GM23248 (cell line): ENCODE measurements around the gene DPF1. TPM values are rescaled to one million over a fixed set of nuclear protein-coding genes. Genes with fewer than 3 reads are reported as not detected.

Source experiments
- DNase-seq: peaks from one replicate; pipeline ENCODE4 v3.0.0-alpha.2; 2015
- H2AFZ ChIP-seq: fragments of 200-600 bp; sonication (generic); 2 replicates; pipeline ENCODE4 v1.6.1; 2016; ENCODE audit warnings: antibody characterized with exemption
- H3F3A ChIP-seq: fragments of 200-600 bp; sonication (generic); 2 replicates; pipeline ENCODE4 v1.6.1; 2016; ENCODE audit warnings: mild to moderate bottlenecking, antibody characterized with exemption, mixed run types; ENCODE audit not compliant: insufficient read depth
- H3K27ac ChIP-seq: fragments of 200-600 bp; sonication (generic); 2 replicates; pipeline ENCODE4 v1.5.1; 2016; ENCODE audit warnings: mild to moderate bottlenecking
- H3K27me3 ChIP-seq: fragments of 200-600 bp; sonication (generic); replicated peaks from 2 replicates; pipeline ENCODE4 v1.6.1; 2016; ENCODE audit warnings: mild to moderate bottlenecking; ENCODE audit not compliant: insufficient read depth
- H3K36me3 ChIP-seq: fragments of 200-600 bp; sonication (generic); 2 replicates; pipeline ENCODE4 v1.6.1; 2016; ENCODE audit warnings: low read depth, mild to moderate bottlenecking
- H3K4me1 ChIP-seq: fragments of 200-600 bp; sonication (generic); 2 replicates; pipeline ENCODE4 v1.6.1; 2016; ENCODE audit warnings: mild to moderate bottlenecking; ENCODE audit not compliant: insufficient read depth
- H3K4me2 ChIP-seq: fragments of 200-600 bp; sonication (generic); one replicate; pipeline ENCODE4 v1.6.1; 2016; ENCODE audit warnings: mild to moderate bottlenecking; ENCODE audit not compliant: unreplicated experiment
- H3K4me3 ChIP-seq: fragments of 200-600 bp; sonication (generic); 2 replicates; pipeline ENCODE4 v1.5.1; 2016; ENCODE audit warnings: mild to moderate bottlenecking
- H3K79me2 ChIP-seq: fragments of 200-600 bp; sonication (generic); 2 replicates; pipeline ENCODE4 v1.6.1; 2016; ENCODE audit warnings: mild to moderate bottlenecking; ENCODE audit not compliant: insufficient read depth
- H3K9ac ChIP-seq: fragments of 200-600 bp; sonication (generic); 2 replicates; pipeline ENCODE4 v1.6.1; 2016; ENCODE audit warnings: mild to moderate bottlenecking
- H3K9me2 ChIP-seq: fragments of 200-600 bp; sonication (generic); 2 replicates; pipeline ENCODE4 v1.6.1; 2016; ENCODE audit warnings: mixed run types, mild to moderate bottlenecking, moderate library complexity; ENCODE audit not compliant: insufficient read depth
- H3K9me3 ChIP-seq: fragments of 200-600 bp; sonication (generic); one replicate; pipeline ENCODE4 v1.6.1; 2017; ENCODE audit warnings: low read depth
- H4K20me1 ChIP-seq: fragments of 200-600 bp; sonication (generic); 2 replicates; pipeline ENCODE4 v1.6.0; 2016; ENCODE audit not compliant: insufficient read depth
- EZH2 ChIP-seq: fragments of 200-600 bp; sonication (generic); IDR thresholded peaks from 2 replicates; pipeline ENCODE4 v1.6.1; 2018; ENCODE audit warnings: antibody characterized with exemption, mild to moderate bottlenecking; ENCODE audit not compliant: insufficient read depth, poor library complexity, severe bottlenecking
- EZH2phosphoT487 ChIP-seq: fragments of 200-600 bp; sonication (generic); IDR thresholded peaks from 2 replicates; pipeline ENCODE4 v1.6.1; 2018; ENCODE audit warnings: antibody characterized with exemption, moderate library complexity, mild to moderate bottlenecking, low read depth; ENCODE audit not compliant: insufficient read depth
- WGBS, 2 experiments: methylation state at CpG; one replicate each; pipeline ENCODE4 v1.1.6; 2015 to 2017; ENCODE audit warnings: low lambda C conversion rate in 2 of 2, low coverage in 1 of 2; ENCODE audit errors: missing lambda C conversion rate in 2 of 2; 5-methylcytosine and 5-hydroxymethylcytosine counted together
- in situ Hi-C: fragments of 300-500 bp; cut with MboI; formaldehyde crosslinking; loops from 2 replicates; pipeline ENCODE4 v1.15.0; 2020
- polyA plus RNA-seq: library from polyadenylated mRNA; unstranded; fragments of >200 nt; fragmentation: Nextera tagmentation; extraction: Ambion mirVana; gene quantifications from 2 replicates; pipeline ENCODE4 v1.2.1, GENCODE V29; 2016
- total RNA-seq: library from RNA; depleted of rRNA; stranded (reverse); fragments of >200 nt; shearing (Covaris generic); gene quantifications from 2 replicates; pipeline ENCODE4 v1.2.3, GENCODE V29; 2014

The DPF1 gene
- total and polyA plus RNA-seq, 2 experiments from 2014 or later, result 1.5 to 5.2 TPM

- H2AFZ ChIP-seq, result no peak overlapping the region
- H3K27ac ChIP-seq, result no peak overlapping the region
- no peak overlapping the region for H3K4me3 ChIP-seq
- H3K4me1 ChIP-seq, result peaks cover 2% of the 10 kb centered on the region
- H3F3A ChIP-seq, result 0 out of 2 replicates have a peak, but pooled peaks cover 7% of the 10 kb centered on the region
- no peaks in the 10 kb centered on the region for H3K36me3 ChIP-seq
- H3K9ac ChIP-seq, result no peak overlapping the region
- 88 to 94% methylated on average over 4 of the region's 4 CpGs for WGBS, 2 experiments
- no peak overlapping the region for H3K4me2 ChIP-seq
- in situ Hi-C loops, result no loop called here
- H3K9me2 ChIP-seq, result no peaks in the 10 kb centered on the region
- TF ChIP-seq EZH2 (no peak), EZH2phosphoT487 (no peak)
- no peaks in the 10 kb centered on the region for H3K79me2 ChIP-seq
- no peaks in the 10 kb centered on the region for H3K9me3 ChIP-seq
- no peaks in the 10 kb centered on the region for H4K20me1 ChIP-seq
- no peak for DNase-seq
- H3K27me3 ChIP-seq, result no peaks in the 10 kb centered on the region
These were observed 55.4 kb downstream of the DPF1 start for GRCh38 chr19:38168637-38169036.

GRCh38 chr19:38165335-38165734 is 58.7 kb downstream of the DPF1 start:
- Histone ChIP-seq H3K4me2 (no peak overlapping the region), H3K27me3 (no peaks in the 10 kb centered on the region), H3K4me1 (no peaks in the 10 kb centered on the region), H2AFZ (no peak overlapping the region), H3K36me3 (peaks cover 19% of the 10 kb centered on the region; the same call in 1 of the 2 replicates), H3K27ac (no peak overlapping the region), H3K9me3 (no peaks in the 10 kb centered on the region), H3F3A (no peaks in the 10 kb centered on the region), H3K4me3 (no peak overlapping the region), H3K9me2 (no peaks in the 10 kb centered on the region), H3K79me2 (no peaks in the 10 kb centered on the region), H3K9ac (no peak overlapping the region), H4K20me1 (no peaks in the 10 kb centered on the region)
- DNase-seq, result no peak
- in situ Hi-C loops, result no loop called here
- 97 to 98% methylated on average over 6 of the region's 6 CpGs for WGBS, 2 experiments
- no peak for TF ChIP-seq EZH2phosphoT487
- no peak for TF ChIP-seq EZH2

- DNase-seq, result no peak
- Histone ChIP-seq H4K20me1 (no peaks in the 10 kb centered on the region), H3K4me2 (no peak overlapping the region), H3K27ac (no peak overlapping the region), H2AFZ (no peak overlapping the region), H3K36me3 (peaks cover 19% of the 10 kb centered on the region; the same call in 1 of the 2 replicates), H3K9ac (no peak overlapping the region), H3K4me3 (no peak overlapping the region), H3K9me2 (no peaks in the 10 kb centered on the region), H3K27me3 (no peaks in the 10 kb centered on the region), H3K79me2 (no peaks in the 10 kb centered on the region), H3F3A (no peaks in the 10 kb centered on the region), H3K4me1 (no peaks in the 10 kb centered on the region), H3K9me3 (no peaks in the 10 kb centered on the region)
- in situ Hi-C loops, result no loop called here
- WGBS, 2 experiments, result 99 to 100% methylated on average over 15 to 25 of the region's 25 CpGs
- no peak for TF ChIP-seq EZH2
- no peak for TF ChIP-seq EZH2phosphoT487
These were observed 59.5 kb downstream of the DPF1 start for GRCh38 chr19:38164526-38164925.

GRCh38 chr19:38163419-38164290 is 60.4 kb downstream of the DPF1 start:
- DNase-seq, result no peak
- peaks cover 19% of the 10 kb centered on the region; the same call in 1 of the 2 replicates for H3K36me3 ChIP-seq
- no peak overlapping the region for H3K27ac ChIP-seq
- no peak overlapping the region for H3K9ac ChIP-seq
- WGBS, 2 experiments, result 96% methylated on average over 22 to 23 of the region's 23 CpGs
- no peaks in the 10 kb centered on the region for H3K79me2 ChIP-seq
- TF ChIP-seq EZH2 (no peak), EZH2phosphoT487 (no peak)
- no peak overlapping the region for H2AFZ ChIP-seq
- in situ Hi-C loops, result no loop called here
- H3K9me3 ChIP-seq, result no peaks in the 10 kb centered on the region
- no peaks in the 10 kb centered on the region for H3K27me3 ChIP-seq
- H3K9me2 ChIP-seq, result no peaks in the 10 kb centered on the region
- no peaks in the 10 kb centered on the region for H3F3A ChIP-seq
- no peak overlapping the region for H3K4me3 ChIP-seq
- no peaks in the 10 kb centered on the region for H4K20me1 ChIP-seq
- H3K4me1 ChIP-seq, result no peaks in the 10 kb centered on the region
- no peak overlapping the region for H3K4me2 ChIP-seq
